Stimulated activated effector memory CD8-positive, alpha-beta T cell treated with anti-CD3 and anti-CD28 coated beads, Interleukin-12 subunit alpha, Interleukin-12 subunit beta, amount 100 ng/mL, for 72 hours (primary cell): ENCODE results near the gene TRAPPC8.
"Not testable (repeated sequence)": the region's sequence is repeated elsewhere in the genome, so short reads cannot be mapped to it uniquely, and the experiment has no call there.

Experiments used
- ATAC-seq: fragments of 150-1000 bp; cut with Tn5 transposase; 2 replicates; pipeline ENCODE4 v1.10.0; 2021
- DNase-seq, 2 donors: peaks; one replicate each; pipeline ENCODE4 v3.0.0; 2021 to 2022; ENCODE audit warnings: low spot score in 2 of 2
- H3K27ac Mint-ChIP-seq: one replicate; pipeline ENCODE4 v1.8.0; 2022; ENCODE audit warnings: mild to moderate bottlenecking, mixed read lengths
- H3K36me3 Mint-ChIP-seq: one replicate; pipeline ENCODE4 v1.8.0; 2022; ENCODE audit warnings: mild to moderate bottlenecking, mixed read lengths
- H3K4me1 Mint-ChIP-seq: one replicate; pipeline ENCODE4 v1.8.0; 2022; ENCODE audit warnings: mixed read lengths
- H3K4me3 Mint-ChIP-seq: one replicate; pipeline ENCODE4 v1.8.0; 2022; ENCODE audit warnings: mild to moderate bottlenecking, mixed read lengths
- H3K9me3 Mint-ChIP-seq: one replicate; pipeline ENCODE4 v1.8.0; 2022; ENCODE audit warnings: mixed read lengths

Gene TRAPPC8

GRCh38 chr18:31954349-31954748 lies 11.4 kb upstream of the TRAPPC8 start:
- DNase-seq, result no peak
- H3K9me3 Mint-ChIP-seq, result no peaks in the 10 kb centered on the region

GRCh38 chr18:31953699-31954098 lies 10.8 kb upstream of the TRAPPC8 start:
- H3K27ac Mint-ChIP-seq, DNase-seq, H3K4me1 Mint-ChIP-seq, H3K9me3 Mint-ChIP-seq, H3K36me3 Mint-ChIP-seq, H3K4me3 Mint-ChIP-seq, ATAC-seq: not testable (repeated sequence)

More at GRCh38 chr18:31954349-31954748, 11.4 kb upstream of the TRAPPC8 start:
- Mint-ChIP-seq H3K36me3 (no peaks in the 10 kb centered on the region), H3K4me1 (peaks cover 8% of the 10 kb centered on the region), H3K27ac (no peak overlapping the region), H3K4me3 (no peak overlapping the region)
- ATAC-seq, result no peak

- no peak for DNase-seq
- Mint-ChIP-seq H3K4me1 (peaks cover 8% of the 10 kb centered on the region), H3K9me3 (no peaks in the 10 kb centered on the region), H3K4me3 (no peak overlapping the region), H3K36me3 (no peaks in the 10 kb centered on the region), H3K27ac (no peak overlapping the region)
- no peak for ATAC-seq
Observed at GRCh38 chr18:31952223-31952622, 9.3 kb upstream of the TRAPPC8 start.

- ATAC-seq (no peak), DNase-seq (no peak)
- Mint-ChIP-seq H3K9me3 (no peaks in the 10 kb centered on the region), H3K4me1 (peaks cover 8% of the 10 kb centered on the region), H3K27ac (no peak overlapping the region), H3K4me3 (no peak overlapping the region), H3K36me3 (no peaks in the 10 kb centered on the region)
Observed at GRCh38 chr18:31950583-31950982, 7.7 kb upstream of the TRAPPC8 start.

GRCh38 chr18:31948349-31948748 lies 5.4 kb upstream of the TRAPPC8 start:
- DNase-seq, H3K9me3 Mint-ChIP-seq, H3K4me3 Mint-ChIP-seq, H3K27ac Mint-ChIP-seq, H3K36me3 Mint-ChIP-seq, ATAC-seq: not testable (repeated sequence)
- H3K4me1 Mint-ChIP-seq, result peaks cover 23% of the 10 kb centered on the region

- peaks cover 19% of the 10 kb centered on the region for H3K36me3 Mint-ChIP-seq
- H3K4me3 Mint-ChIP-seq, result no peak overlapping the region
- peaks cover 15% of the 10 kb centered on the region for H3K4me1 Mint-ChIP-seq
- DNase-seq, result no peak
- H3K9me3 Mint-ChIP-seq, result no peaks in the 10 kb centered on the region
- no peak for ATAC-seq
- no peak overlapping the region for H3K27ac Mint-ChIP-seq
Observed at GRCh38 chr18:31946305-31947046, 3.5 kb upstream of the TRAPPC8 start.

GRCh38 chr18:31943878-31944816 lies 1.2 kb upstream of the TRAPPC8 start:
- H3K9me3 Mint-ChIP-seq, result no peaks in the 10 kb centered on the region
- H3K4me1 Mint-ChIP-seq, result peaks cover 24% of the 10 kb centered on the region
- DNase-seq (no peak), ATAC-seq (no peak)
- peak overlapping the region; percentile 96 for H3K27ac Mint-ChIP-seq
- peaks cover 19% of the 10 kb centered on the region for H3K36me3 Mint-ChIP-seq
- H3K4me3 Mint-ChIP-seq, result peak overlapping the region; percentile 92

- H3K4me3 Mint-ChIP-seq, result peak overlapping the region; percentile 92
- no peaks in the 10 kb centered on the region for H3K9me3 Mint-ChIP-seq
- DNase-seq (peak; percentile 43 to 81), ATAC-seq (peak; percentile 71)
- H3K4me1 Mint-ChIP-seq, result peaks cover 27% of the 10 kb centered on the region
- H3K27ac Mint-ChIP-seq, result peak overlapping the region; percentile 96
- H3K36me3 Mint-ChIP-seq, result peaks cover 19% of the 10 kb centered on the region
Observed at GRCh38 chr18:31942291-31942998, 483 bp downstream of the TRAPPC8 start.

- Mint-ChIP-seq H3K4me1 (peaks cover 32% of the 10 kb centered on the region), H3K9me3 (no peaks in the 10 kb centered on the region), H3K36me3 (peaks cover 30% of the 10 kb centered on the region), H3K4me3 (peak overlapping the region; percentile 92), H3K27ac (peak overlapping the region; percentile 29)
- DNase-seq, result no peak
- no peak for ATAC-seq
Observed at GRCh38 chr18:31941010-31941809, 1.7 kb downstream of the TRAPPC8 start.

- not testable (repeated sequence) for ATAC-seq, H3K9me3 Mint-ChIP-seq, H3K4me3 Mint-ChIP-seq, H3K27ac Mint-ChIP-seq
- Mint-ChIP-seq H3K36me3 (peaks cover 65% of the 10 kb centered on the region), H3K4me1 (peaks cover 14% of the 10 kb centered on the region)
- peak in 1 of 2 donors; percentile 23 for DNase-seq
Observed at GRCh38 chr18:31934773-31935172, 8.2 kb downstream of the TRAPPC8 start.

- Mint-ChIP-seq H3K27ac (peak overlapping the region; percentile 18), H3K9me3 (no peaks in the 10 kb centered on the region), H3K36me3 (peaks cover 89% of the 10 kb centered on the region), H3K4me1 (no peaks in the 10 kb centered on the region), H3K4me3 (no peak overlapping the region)
- DNase-seq (no peak), ATAC-seq (no peak)
Observed at GRCh38 chr18:31931886-31932240, 11.1 kb downstream of the TRAPPC8 start.

- H3K4me3 Mint-ChIP-seq, result no peak overlapping the region
- H3K36me3 Mint-ChIP-seq, result peaks cover 89% of the 10 kb centered on the region
- H3K4me1 Mint-ChIP-seq, result no peaks in the 10 kb centered on the region
- ATAC-seq, result no peak
- H3K27ac Mint-ChIP-seq, result peak overlapping the region; percentile 18
- no peak for DNase-seq
- H3K9me3 Mint-ChIP-seq, result no peaks in the 10 kb centered on the region
Observed at GRCh38 chr18:31931163-31931885, 11.6 kb downstream of the TRAPPC8 start.

GRCh38 chr18:31929273-31929672 lies 13.7 kb downstream of the TRAPPC8 start:
- no peaks in the 10 kb centered on the region for H3K9me3 Mint-ChIP-seq

GRCh38 chr18:31926988-31927387 lies 15.9 kb downstream of the TRAPPC8 start:
- ATAC-seq, DNase-seq, H3K27ac Mint-ChIP-seq, H3K4me3 Mint-ChIP-seq, H3K4me1 Mint-ChIP-seq, H3K9me3 Mint-ChIP-seq: not testable (repeated sequence)
- H3K36me3 Mint-ChIP-seq, result peaks cover 98% of the 10 kb centered on the region

More at GRCh38 chr18:31929273-31929672, 13.7 kb downstream of the TRAPPC8 start:
- no peak overlapping the region for H3K27ac Mint-ChIP-seq
- no peak for ATAC-seq
- H3K4me1 Mint-ChIP-seq, result peaks cover 7% of the 10 kb centered on the region
- H3K4me3 Mint-ChIP-seq, result no peak overlapping the region
- no peak for DNase-seq
- peaks cover 89% of the 10 kb centered on the region for H3K36me3 Mint-ChIP-seq
